CD14-positive monocyte (primary cell): ENCODE measurements around the gene ANKRD13C. TPM values are rescaled to one million over a fixed set of nuclear protein-coding genes. Genes with fewer than 3 reads are reported as not detected.
A peak's percentile ranks its signal among the peaks of the same experiment; 100 is the strongest.

Experiments
- DNase-seq, 3 donors: peaks; one replicate each; pipeline ENCODE4 v3.0.0-alpha.2; 2011 to 2022
- H2AFZ ChIP-seq: 2 replicates; pipeline ENCODE4 v1.6.0; 2012; ENCODE audit warnings: mild to moderate bottlenecking, low read depth, low read length, inconsistent platforms; ENCODE audit not compliant: insufficient read depth, poor library complexity, severe bottlenecking
- H3K27ac ChIP-seq, 2 donors: 1 replicate in 1 of 2; 2 replicates in 1 of 2; pipeline ENCODE4 v1.5.1; 2012 to 2013; ENCODE audit warnings: low read length in 2 of 2, control low read depth in 1 of 2, inconsistent platforms in 1 of 2, low read depth in 1 of 2, mild to moderate bottlenecking in 1 of 2
- H3K27me3 ChIP-seq, 2 donors: one replicate each; pipeline versions ENCODE4 v1.6.0 to v1.6.1; 2011 to 2013; ENCODE audit warnings: low read length in 2 of 2; ENCODE audit not compliant: control insufficient read depth in 2 of 2, insufficient read depth in 2 of 2
- H3K36me3 ChIP-seq, 2 donors: replicated peaks in 1 of 2; 1 replicate in 1 of 2; 2 replicates in 1 of 2; pipeline versions ENCODE4 v1.5.1 to v1.6.1; 2012 to 2013; ENCODE audit warnings: low read length in 2 of 2, control low read depth in 1 of 2, inconsistent platforms in 1 of 2, mild to moderate bottlenecking in 1 of 2; ENCODE audit not compliant: insufficient read depth in 2 of 2, control insufficient read depth in 1 of 2
- H3K4me1 ChIP-seq, 2 donors: 1 replicate in 1 of 2; 2 replicates in 1 of 2; pipeline versions ENCODE4 v1.5.1 to v1.6.1; 2012 to 2013; ENCODE audit warnings: low read length in 2 of 2, control low read depth in 1 of 2, inconsistent platforms in 1 of 2, mild to moderate bottlenecking in 1 of 2, moderate library complexity in 1 of 2; ENCODE audit not compliant: insufficient read depth in 2 of 2, control insufficient read depth in 1 of 2
- H3K4me2 ChIP-seq: replicated peaks from 2 replicates; pipeline ENCODE3; 2012; ENCODE audit warnings: low read length, moderate library complexity, mild to moderate bottlenecking; ENCODE audit not compliant: poor library complexity, severe bottlenecking; ENCODE audit errors: extremely low read depth
- H3K4me3 ChIP-seq, 3 experiments: fragments of 200-600 bp in 1 of 3; sonication (generic) in 1 of 3; replicated peaks in 1 of 3; 1 replicate in 2 of 3; 2 replicates in 1 of 3; pipeline ENCODE4 v1.5.1; 2011 to 2013; ENCODE audit warnings: low read length in 3 of 3, mild to moderate bottlenecking in 3 of 3, control low read depth in 2 of 3, low read depth in 2 of 3, inconsistent platforms in 1 of 3, moderate library complexity in 1 of 3
- H3K79me2 ChIP-seq: 2 replicates; pipeline ENCODE4 v1.6.0; 2012; ENCODE audit warnings: mild to moderate bottlenecking, control low read depth, inconsistent platforms, low read length, moderate library complexity; ENCODE audit not compliant: insufficient read depth
- H3K9ac ChIP-seq: 2 replicates; pipeline ENCODE4 v1.6.0; 2017; ENCODE audit warnings: low read length, mild to moderate bottlenecking; ENCODE audit not compliant: insufficient read depth, poor library complexity, severe bottlenecking
- H3K9me3 ChIP-seq, 2 donors: replicated peaks in 1 of 2; 1 replicate in 1 of 2; 2 replicates in 1 of 2; pipeline versions ENCODE4 v1.5.1 to v1.6.1; 2012 to 2013; ENCODE audit warnings: low read length in 2 of 2, control low read depth in 1 of 2; ENCODE audit not compliant: control insufficient read depth in 1 of 2, insufficient read depth in 1 of 2
- H4K20me1 ChIP-seq: 2 replicates; pipeline ENCODE4 v1.6.0; 2012; ENCODE audit warnings: mild to moderate bottlenecking, low read length, control low read depth, moderate library complexity; ENCODE audit not compliant: insufficient read depth
- H3K27ac Mint-ChIP-seq, 7 donors: one replicate each; pipeline ENCODE4 v1.8.0; 2020; ENCODE audit warnings: mild to moderate bottlenecking in 7 of 7, mixed read lengths in 7 of 7, moderate library complexity in 6 of 7, inconsistent platforms in 2 of 7
- H3K27me3 Mint-ChIP-seq, 3 donors: one replicate each; pipeline ENCODE4 v1.8.0; 2021 to 2022; ENCODE audit warnings: low read depth in 3 of 3, mild to moderate bottlenecking in 3 of 3, mixed read lengths in 3 of 3, moderate library complexity in 3 of 3, inconsistent platforms in 1 of 3
- H3K36me3 Mint-ChIP-seq, 2 donors: one replicate each; pipeline ENCODE4 v1.8.0; 2020; ENCODE audit warnings: mixed read lengths in 2 of 2, inconsistent platforms in 1 of 2, mild to moderate bottlenecking in 1 of 2
- H3K4me1 Mint-ChIP-seq: one replicate; pipeline ENCODE4 v1.8.0; 2020; ENCODE audit warnings: mild to moderate bottlenecking, mixed read lengths
- H3K4me3 Mint-ChIP-seq, 2 donors: one replicate each; pipeline ENCODE4 v1.8.0; 2020; ENCODE audit warnings: mild to moderate bottlenecking in 2 of 2, mixed read lengths in 2 of 2, moderate library complexity in 1 of 2
- H3K9me3 Mint-ChIP-seq, 7 donors: one replicate each; pipeline ENCODE4 v1.8.0; 2020 to 2022; ENCODE audit warnings: mixed read lengths in 7 of 7, mild to moderate bottlenecking in 6 of 7, moderate library complexity in 6 of 7, inconsistent platforms in 2 of 7
- WGBS: methylation state at CpG from one replicate; pipeline ENCODE4 v1.1.5; 2013; ENCODE audit warnings: missing lambda C conversion rate; ENCODE audit not compliant: insufficient coverage; 5-methylcytosine and 5-hydroxymethylcytosine counted together
- intact Hi-C, 2 donors: fragments of 100-400 bp; cut with micrococcal nuclease; formaldehyde crosslinking; loops; one replicate each; pipeline versions ENCODE4 v1.15.0 to v1.15.1; 2023
- polyA plus RNA-seq, 3 donors: library from polyadenylated mRNA; depleted of rRNA in 1 of 3; unstranded in 2 of 3; stranded (reverse) in 1 of 3; fragments of 300-500 nt in 2 of 3; fragments of >200 nt in 1 of 3; fragmentation: Illumina TruSeq in 2 of 3; gene quantifications; 1 replicate in 2 of 3; 2 replicates in 1 of 3; pipeline ENCODE4 v1.2.3, GENCODE V29; 2012 to 2021
- TF ChIP-seq, protein P1 (sequence below): fragments of 200-600 bp; IDR thresholded peaks from one replicate; pipeline ENCODE4 v1.8.0; 2022; ENCODE audit warnings: antibody characterized with exemption, mild to moderate bottlenecking

ANKRD13C gene
- polyA plus RNA-seq, 3 donors: 4.5 to 7.6 (median 6.5) TPM

DNA sequence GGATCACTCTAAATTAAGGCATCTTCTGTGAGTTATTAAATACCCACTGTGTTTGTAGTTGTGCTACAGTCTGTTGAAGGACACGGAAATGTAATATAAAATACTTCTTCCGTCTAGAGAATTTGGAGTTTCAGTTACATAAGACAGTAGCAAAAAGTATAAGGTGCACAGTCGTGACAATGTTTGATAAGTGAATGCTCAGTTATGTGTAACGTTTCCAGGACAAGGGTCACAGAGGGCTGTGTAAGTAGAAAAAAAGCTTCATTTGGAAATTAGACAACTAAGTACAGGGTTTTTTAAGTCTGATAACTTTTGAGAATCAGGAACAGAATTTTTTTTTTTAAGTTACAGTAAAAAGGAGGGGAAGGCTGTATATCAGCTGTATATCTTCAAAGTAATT lies 105.8 kb downstream of the ANKRD13C start:
- Histone ChIP-seq H3K9ac (no peak overlapping the region), H4K20me1 (peaks cover 18% of the 10 kb centered on the region), H3K9me3 (no peaks in the 10 kb centered on the region), H3K27me3 (no peaks in the 10 kb centered on the region), H3K79me2 (peaks cover 2% of the 10 kb centered on the region), H3K4me1 (no peaks in the 10 kb centered on the region), H3K4me2 (no peak overlapping the region), H2AFZ (no peak overlapping the region), H3K4me3 (no peak overlapping the region), H3K27ac (no peak overlapping the region), H3K36me3 (peaks cover 93 to 100% of the 10 kb centered on the region in 2 donors)
- no peak for DNase-seq
- Mint-ChIP-seq H3K27me3 (no peaks in the 10 kb centered on the region), H3K4me1 (no peaks in the 10 kb centered on the region), H3K9me3 (no peaks in the 10 kb centered on the region), H3K4me3 (no peak overlapping the region), H3K27ac (peak overlapping the region in 1 of 7 donors; percentile 12), H3K36me3 (peaks cover 79 to 82% of the 10 kb centered on the region in 2 donors)
- TF ChIP-seq, protein P1, sequence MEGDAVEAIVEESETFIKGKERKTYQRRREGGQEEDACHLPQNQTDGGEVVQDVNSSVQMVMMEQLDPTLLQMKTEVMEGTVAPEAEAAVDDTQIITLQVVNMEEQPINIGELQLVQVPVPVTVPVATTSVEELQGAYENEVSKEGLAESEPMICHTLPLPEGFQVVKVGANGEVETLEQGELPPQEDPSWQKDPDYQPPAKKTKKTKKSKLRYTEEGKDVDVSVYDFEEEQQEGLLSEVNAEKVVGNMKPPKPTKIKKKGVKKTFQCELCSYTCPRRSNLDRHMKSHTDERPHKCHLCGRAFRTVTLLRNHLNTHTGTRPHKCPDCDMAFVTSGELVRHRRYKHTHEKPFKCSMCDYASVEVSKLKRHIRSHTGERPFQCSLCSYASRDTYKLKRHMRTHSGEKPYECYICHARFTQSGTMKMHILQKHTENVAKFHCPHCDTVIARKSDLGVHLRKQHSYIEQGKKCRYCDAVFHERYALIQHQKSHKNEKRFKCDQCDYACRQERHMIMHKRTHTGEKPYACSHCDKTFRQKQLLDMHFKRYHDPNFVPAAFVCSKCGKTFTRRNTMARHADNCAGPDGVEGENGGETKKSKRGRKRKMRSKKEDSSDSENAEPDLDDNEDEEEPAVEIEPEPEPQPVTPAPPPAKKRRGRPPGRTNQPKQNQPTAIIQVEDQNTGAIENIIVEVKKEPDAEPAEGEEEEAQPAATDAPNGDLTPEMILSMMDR: no peak
- intact Hi-C loops: loop anchor here in 1 of 2 donors (10.0 kb wide), 1 partner anchor 816 kb away; no protein-coding TSS in a partner anchor
- 100% methylated on average over 2 of the region's 4 CpGs for WGBS

DNA sequence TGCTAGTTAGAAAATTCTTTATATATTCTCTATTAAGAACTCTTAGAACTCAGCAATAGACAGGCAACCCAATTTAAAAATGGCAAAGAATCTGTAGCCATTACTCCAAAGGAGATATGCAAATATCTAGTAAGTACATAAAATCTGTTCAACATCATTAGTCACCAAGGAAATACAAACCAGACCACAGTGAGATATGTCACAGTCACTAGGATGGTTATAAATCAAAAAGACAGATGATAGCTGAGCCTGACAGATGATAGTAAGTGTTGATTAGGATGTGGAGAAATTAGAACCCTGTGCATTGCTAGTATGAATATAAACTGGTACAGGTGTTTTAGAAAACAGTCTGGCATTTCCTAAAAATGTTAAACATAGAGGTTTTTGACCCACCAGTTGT lies 106.8 kb downstream of the ANKRD13C start:
- Histone ChIP-seq H3K79me2 (peaks cover 2% of the 10 kb centered on the region), H3K4me2 (no peak overlapping the region), H3K4me1 (no peaks in the 10 kb centered on the region), H4K20me1 (peaks cover 27% of the 10 kb centered on the region), H3K9me3 (no peaks in the 10 kb centered on the region), H3K36me3 (peaks cover 98 to 100% of the 10 kb centered on the region in 2 donors), H2AFZ (no peak overlapping the region), H3K9ac (no peak overlapping the region), H3K27ac (no peak overlapping the region), H3K27me3 (no peaks in the 10 kb centered on the region), H3K4me3 (no peak overlapping the region)
- Mint-ChIP-seq H3K27ac (no peak overlapping the region), H3K4me3 (no peak overlapping the region), H3K9me3 (no peaks in the 10 kb centered on the region), H3K4me1 (no peaks in the 10 kb centered on the region), H3K27me3 (no peaks in the 10 kb centered on the region), H3K36me3 (peaks cover 84 to 85% of the 10 kb centered on the region in 2 donors)
- no peak for DNase-seq
- intact Hi-C loops: loop anchor here in 1 of 2 donors (10.0 kb wide), 1 partner anchor 817 kb away; no protein-coding TSS in a partner anchor
- TF ChIP-seq, protein P1: no peak
